HEK293 (cell line): ENCODE data around the gene C17orf100.

Experiments
- CTCF ChIA-PET: fragments of 350-600 bp; formaldehyde crosslinking; extraction: SDS; loops from one replicate; lab custom pipeline; 2021; ENCODE audit warnings: antibody characterized with exemption; lab: Yijun Ruan, JAX
- POLR2A ChIA-PET: fragments of 300-600 bp; formaldehyde crosslinking; extraction: SDS; loops from one replicate; lab custom pipeline; 2020; ENCODE audit warnings: antibody characterized with exemption, inconsistent platforms; lab: Yijun Ruan, JAX
- H3K27ac ChIP-seq: fragments of 200-500 bp; sonication (Bioruptor generic); 2 replicates; pipeline ENCODE4 v1.5.1; 2014; ENCODE audit warnings: low read depth, low read length, control low read depth, inconsistent platforms; ENCODE audit errors: extremely low read depth
- H3K36me3 ChIP-seq, 2 experiments: fragments of 200-500 bp in 1 of 2; sonication (Bioruptor generic) in 1 of 2; 1 replicate in 1 of 2; 2 replicates in 1 of 2; pipeline ENCODE4 v1.5.1; 2014 to 2017; ENCODE audit warnings: inconsistent platforms in 2 of 2, low read length in 2 of 2; ENCODE audit not compliant: control insufficient read depth in 2 of 2, insufficient read depth in 1 of 2
- H3K4me1 ChIP-seq: fragments of 200-500 bp; sonication (Bioruptor generic); 2 replicates; pipeline ENCODE4 v1.5.1; 2014; ENCODE audit warnings: mild to moderate bottlenecking, low read length, inconsistent platforms; ENCODE audit not compliant: control insufficient read depth, insufficient read depth
- H3K4me3 ChIP-seq: 2 replicates; pipeline ENCODE4 v1.5.1; 2011; ENCODE audit warnings: low read depth, mild to moderate bottlenecking, control low read depth, low read length, moderate library complexity
- H3K9me3 ChIP-seq: fragments of 200-500 bp; sonication (Bioruptor generic); 2 replicates; pipeline ENCODE4 v1.5.1; 2014; ENCODE audit warnings: low read depth, low read length, inconsistent platforms; ENCODE audit not compliant: control insufficient read depth, insufficient read depth
- BCL11A ChIP-seq: fragments of 450-650 bp; formaldehyde crosslinking; IDR thresholded peaks from 2 replicates; pipeline ENCODE4 v1.5.1; 2016; ENCODE audit warnings: low read depth, missing biosample characterization, missing genetic modification characterization
- BCL11B ChIP-seq: fragments of 450-650 bp; formaldehyde crosslinking; IDR thresholded peaks from 2 replicates; pipeline ENCODE4 v1.5.1; 2016; ENCODE audit warnings: low read depth, missing biosample characterization, missing genetic modification characterization
- GLI2 ChIP-seq: fragments of 450-650 bp; formaldehyde crosslinking; IDR thresholded peaks from 2 replicates; pipeline ENCODE4; 2017; ENCODE audit warnings: missing biosample characterization, missing genetic modification characterization, low read depth, borderline replicate concordance
- KLF1 ChIP-seq: fragments of 450-650 bp; formaldehyde crosslinking; IDR thresholded peaks from 2 replicates; pipeline ENCODE4 v1.5.1; 2016; ENCODE audit warnings: missing biosample characterization, missing genetic modification characterization
- MYNN ChIP-seq: fragments of 450-650 bp; formaldehyde crosslinking; IDR thresholded peaks from 2 replicates; pipeline ENCODE4 v1.5.1; 2016; ENCODE audit warnings: missing biosample characterization, missing genetic modification characterization, borderline replicate concordance
- ZBTB17 ChIP-seq: fragments of 450-650 bp; formaldehyde crosslinking; IDR thresholded peaks from 2 replicates; pipeline ENCODE4 v1.5.1; 2016; ENCODE audit warnings: missing biosample characterization, missing genetic modification characterization
- ZBTB20 ChIP-seq: fragments of 450-650 bp; formaldehyde crosslinking; IDR thresholded peaks from 2 replicates; pipeline ENCODE4 v1.5.1; 2016; ENCODE audit warnings: missing biosample characterization, missing genetic modification characterization
- ZBTB7A ChIP-seq: fragments of 450-650 bp; formaldehyde crosslinking; IDR thresholded peaks from 2 replicates; pipeline ENCODE4 v1.5.1; 2016; ENCODE audit warnings: low read depth, missing biosample characterization, missing genetic modification characterization
- ZFP37 ChIP-seq: fragments of 450-650 bp; formaldehyde crosslinking; IDR thresholded peaks from 2 replicates; pipeline ENCODE4 v1.5.1; 2016; ENCODE audit warnings: missing biosample characterization, missing genetic modification characterization
- ZNF202 ChIP-seq: fragments of 450-650 bp; formaldehyde crosslinking; IDR thresholded peaks from 2 replicates; pipeline ENCODE4 v1.5.1; 2016; ENCODE audit warnings: missing biosample characterization, missing genetic modification characterization, borderline replicate concordance
- ZNF302 ChIP-seq: fragments of 450-650 bp; formaldehyde crosslinking; IDR thresholded peaks from 2 replicates; pipeline ENCODE4 v1.5.1; 2016; ENCODE audit warnings: missing biosample characterization, missing genetic modification characterization, low read depth
- ZNF341 ChIP-seq: fragments of 450-650 bp; formaldehyde crosslinking; IDR thresholded peaks from 2 replicates; pipeline ENCODE4; 2016; ENCODE audit warnings: low read depth, missing biosample characterization, missing genetic modification characterization
- ZNF423 ChIP-seq: fragments of 450-650 bp; formaldehyde crosslinking; IDR thresholded peaks from 2 replicates; pipeline ENCODE4 v1.5.1; 2016; ENCODE audit warnings: missing biosample characterization, missing genetic modification characterization
- ZNF529 ChIP-seq: fragments of 450-650 bp; formaldehyde crosslinking; IDR thresholded peaks from 2 replicates; pipeline ENCODE4 v1.5.1; 2017; ENCODE audit warnings: missing genetic modification characterization, missing biosample characterization; ENCODE audit not compliant: insufficient replicate concordance
- ZNF561 ChIP-seq: fragments of 450-650 bp; IDR thresholded peaks from 2 replicates; pipeline ENCODE4 v1.5.1; 2018; ENCODE audit warnings: missing biosample characterization, missing genetic modification characterization, borderline replicate concordance
- ZNF585B ChIP-seq: fragments of 450-650 bp; formaldehyde crosslinking; IDR thresholded peaks from 2 replicates; pipeline ENCODE4 v1.5.1; 2016; ENCODE audit warnings: missing biosample characterization, missing genetic modification characterization
- ZNF600 ChIP-seq: fragments of 450-650 bp; formaldehyde crosslinking; IDR thresholded peaks from 2 replicates; pipeline ENCODE4 v1.5.1; 2016; ENCODE audit warnings: missing biosample characterization, missing genetic modification characterization
- ZNF654 ChIP-seq: fragments of 450-650 bp; formaldehyde crosslinking; IDR thresholded peaks from 2 replicates; pipeline ENCODE4 v1.5.1; 2016; ENCODE audit warnings: low read depth, missing biosample characterization, missing genetic modification characterization
- ZNF776 ChIP-seq: fragments of 450-650 bp; formaldehyde crosslinking; IDR thresholded peaks from 2 replicates; pipeline ENCODE4 v1.5.0; 2017; ENCODE audit warnings: missing biosample characterization, missing genetic modification characterization, borderline replicate concordance
- ZNF843 ChIP-seq: fragments of 450-650 bp; formaldehyde crosslinking; IDR thresholded peaks from 2 replicates; pipeline ENCODE4 v1.5.1; 2016; ENCODE audit warnings: missing biosample characterization, missing genetic modification characterization
- TF ChIP-seq, protein P1 (sequence below): fragments of 450-650 bp; formaldehyde crosslinking; IDR thresholded peaks from 2 replicates; pipeline ENCODE4 v1.5.1; 2016; ENCODE audit warnings: missing biosample characterization, missing genetic modification characterization
- TF ChIP-seq, protein P2 (sequence below): fragments of 450-650 bp; formaldehyde crosslinking; IDR thresholded peaks from 2 replicates; pipeline ENCODE4 v1.5.1; 2016; ENCODE audit warnings: missing biosample characterization, missing genetic modification characterization, borderline replicate concordance
- TF ChIP-seq, protein P3 (sequence below): fragments of 450-650 bp; IDR thresholded peaks from 2 replicates; pipeline ENCODE4 v1.5.1; 2018; ENCODE audit warnings: missing biosample characterization, missing genetic modification characterization
- TF ChIP-seq, protein P4 (sequence below): fragments of 450-650 bp; formaldehyde crosslinking; IDR thresholded peaks from 2 replicates; pipeline ENCODE4 v1.5.1; 2016; ENCODE audit warnings: missing biosample characterization, missing genetic modification characterization
- TF ChIP-seq, protein P5 (sequence below): fragments of 450-650 bp; formaldehyde crosslinking; IDR thresholded peaks from 2 replicates; pipeline ENCODE4 v1.5.1; 2016; ENCODE audit warnings: missing biosample characterization, missing genetic modification characterization

C17orf100 gene

DNA sequence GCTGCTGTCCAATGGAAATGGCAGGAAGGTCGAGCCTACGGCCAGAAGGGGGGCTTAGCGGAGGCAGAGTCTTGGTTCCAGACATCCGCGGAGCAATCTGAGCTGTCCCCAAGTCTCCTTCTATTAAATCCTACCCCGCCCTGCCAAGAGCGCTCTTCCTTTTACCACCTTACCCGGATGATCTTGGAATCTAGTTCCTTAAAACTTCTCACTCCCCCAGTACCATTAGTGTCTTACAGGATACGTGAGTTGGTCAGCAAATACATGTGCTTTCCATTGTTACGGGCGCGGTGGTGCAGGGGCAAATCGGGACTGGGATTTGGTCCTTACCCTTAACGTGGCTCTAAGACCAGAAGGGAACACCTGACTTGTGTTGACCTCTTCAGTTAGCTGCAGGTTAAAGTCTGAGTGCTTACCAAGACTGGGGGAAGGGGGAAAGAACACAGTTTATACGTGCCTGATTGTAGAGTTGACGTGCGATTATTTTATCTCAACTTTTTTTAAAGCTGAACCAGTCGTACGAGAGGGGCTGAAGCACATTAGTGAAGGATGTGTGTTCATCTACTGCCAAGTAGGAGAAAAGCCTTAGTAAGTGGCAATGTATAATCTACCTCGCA is 10.2 kb upstream of the C17orf100 start (continued):
- TF ChIP-seq, protein P1, sequence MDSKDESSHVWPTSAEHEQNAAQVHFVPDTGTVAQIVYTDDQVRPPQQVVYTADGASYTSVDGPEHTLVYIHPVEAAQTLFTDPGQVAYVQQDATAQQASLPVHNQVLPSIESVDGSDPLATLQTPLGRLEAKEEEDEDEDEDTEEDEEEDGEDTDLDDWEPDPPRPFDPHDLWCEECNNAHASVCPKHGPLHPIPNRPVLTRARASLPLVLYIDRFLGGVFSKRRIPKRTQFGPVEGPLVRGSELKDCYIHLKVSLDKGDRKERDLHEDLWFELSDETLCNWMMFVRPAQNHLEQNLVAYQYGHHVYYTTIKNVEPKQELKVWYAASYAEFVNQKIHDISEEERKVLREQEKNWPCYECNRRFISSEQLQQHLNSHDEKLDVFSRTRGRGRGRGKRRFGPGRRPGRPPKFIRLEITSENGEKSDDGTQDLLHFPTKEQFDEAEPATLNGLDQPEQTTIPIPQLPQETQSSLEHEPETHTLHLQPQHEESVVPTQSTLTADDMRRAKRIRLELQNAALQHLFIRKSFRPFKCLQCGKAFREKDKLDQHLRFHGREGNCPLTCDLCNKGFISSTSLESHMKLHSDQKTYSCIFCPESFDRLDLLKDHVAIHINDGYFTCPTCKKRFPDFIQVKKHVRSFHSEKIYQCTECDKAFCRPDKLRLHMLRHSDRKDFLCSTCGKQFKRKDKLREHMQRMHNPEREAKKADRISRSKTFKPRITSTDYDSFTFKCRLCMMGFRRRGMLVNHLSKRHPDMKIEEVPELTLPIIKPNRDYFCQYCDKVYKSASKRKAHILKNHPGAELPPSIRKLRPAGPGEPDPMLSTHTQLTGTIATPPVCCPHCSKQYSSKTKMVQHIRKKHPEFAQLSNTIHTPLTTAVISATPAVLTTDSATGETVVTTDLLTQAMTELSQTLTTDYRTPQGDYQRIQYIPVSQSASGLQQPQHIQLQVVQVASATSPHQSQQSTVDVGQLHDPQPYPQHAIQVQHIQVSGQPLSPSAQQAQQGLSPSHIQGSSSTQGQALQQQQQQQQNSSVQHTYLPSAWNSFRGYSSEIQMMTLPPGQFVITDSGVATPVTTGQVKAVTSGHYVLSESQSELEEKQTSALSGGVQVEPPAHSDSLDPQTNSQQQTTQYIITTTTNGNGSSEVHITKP (tag by site-specific recombination), result peak; percentile 99
- no peak for TF ChIP-seq ZNF423 (tag by site-specific recombination)
- TF ChIP-seq ZNF600 (tag by site-specific recombination), result peak; percentile 60
- no peak for TF ChIP-seq ZNF202 (tag by site-specific recombination)
- no peak for TF ChIP-seq ZFP37 (tag by site-specific recombination)
- no peak for TF ChIP-seq MYNN (tag by site-specific recombination)
- TF ChIP-seq ZNF776 (tag by site-specific recombination), result no peak
- TF ChIP-seq BCL11A (tag by site-specific recombination), result no peak
- 0 out of 2 replicates have a peak, but pooled peaks have one; percentile 4 for TF ChIP-seq ZNF654 (tag by site-specific recombination)
- TF ChIP-seq ZNF341 (tag by site-specific recombination), result peak; percentile 83
- no peak for TF ChIP-seq ZNF843 (tag by site-specific recombination)
- TF ChIP-seq, protein P2, sequence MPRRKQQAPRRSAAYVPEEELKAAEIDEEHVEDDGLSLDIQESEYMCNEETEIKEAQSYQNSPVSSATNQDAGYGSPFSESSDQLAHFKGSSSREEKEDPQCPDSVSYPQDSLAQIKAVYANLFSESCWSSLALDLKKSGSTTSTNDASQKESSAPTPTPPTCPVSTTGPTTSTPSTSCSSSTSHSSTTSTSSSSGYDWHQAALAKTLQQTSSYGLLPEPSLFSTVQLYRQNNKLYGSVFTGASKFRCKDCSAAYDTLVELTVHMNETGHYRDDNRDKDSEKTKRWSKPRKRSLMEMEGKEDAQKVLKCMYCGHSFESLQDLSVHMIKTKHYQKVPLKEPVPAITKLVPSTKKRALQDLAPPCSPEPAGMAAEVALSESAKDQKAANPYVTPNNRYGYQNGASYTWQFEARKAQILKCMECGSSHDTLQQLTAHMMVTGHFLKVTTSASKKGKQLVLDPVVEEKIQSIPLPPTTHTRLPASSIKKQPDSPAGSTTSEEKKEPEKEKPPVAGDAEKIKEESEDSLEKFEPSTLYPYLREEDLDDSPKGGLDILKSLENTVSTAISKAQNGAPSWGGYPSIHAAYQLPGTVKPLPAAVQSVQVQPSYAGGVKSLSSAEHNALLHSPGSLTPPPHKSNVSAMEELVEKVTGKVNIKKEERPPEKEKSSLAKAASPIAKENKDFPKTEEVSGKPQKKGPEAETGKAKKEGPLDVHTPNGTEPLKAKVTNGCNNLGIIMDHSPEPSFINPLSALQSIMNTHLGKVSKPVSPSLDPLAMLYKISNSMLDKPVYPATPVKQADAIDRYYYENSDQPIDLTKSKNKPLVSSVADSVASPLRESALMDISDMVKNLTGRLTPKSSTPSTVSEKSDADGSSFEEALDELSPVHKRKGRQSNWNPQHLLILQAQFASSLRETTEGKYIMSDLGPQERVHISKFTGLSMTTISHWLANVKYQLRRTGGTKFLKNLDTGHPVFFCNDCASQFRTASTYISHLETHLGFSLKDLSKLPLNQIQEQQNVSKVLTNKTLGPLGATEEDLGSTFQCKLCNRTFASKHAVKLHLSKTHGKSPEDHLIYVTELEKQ (tag by site-specific recombination), result no peak
- peak; percentile 54; the same call in 1 of the 2 replicates for TF ChIP-seq ZBTB20 (tag by site-specific recombination)
- TF ChIP-seq, protein P3, sequence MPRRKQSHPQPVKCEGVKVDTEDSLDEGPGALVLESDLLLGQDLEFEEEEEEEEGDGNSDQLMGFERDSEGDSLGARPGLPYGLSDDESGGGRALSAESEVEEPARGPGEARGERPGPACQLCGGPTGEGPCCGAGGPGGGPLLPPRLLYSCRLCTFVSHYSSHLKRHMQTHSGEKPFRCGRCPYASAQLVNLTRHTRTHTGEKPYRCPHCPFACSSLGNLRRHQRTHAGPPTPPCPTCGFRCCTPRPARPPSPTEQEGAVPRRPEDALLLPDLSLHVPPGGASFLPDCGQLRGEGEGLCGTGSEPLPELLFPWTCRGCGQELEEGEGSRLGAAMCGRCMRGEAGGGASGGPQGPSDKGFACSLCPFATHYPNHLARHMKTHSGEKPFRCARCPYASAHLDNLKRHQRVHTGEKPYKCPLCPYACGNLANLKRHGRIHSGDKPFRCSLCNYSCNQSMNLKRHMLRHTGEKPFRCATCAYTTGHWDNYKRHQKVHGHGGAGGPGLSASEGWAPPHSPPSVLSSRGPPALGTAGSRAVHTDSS, result no peak

DNA sequence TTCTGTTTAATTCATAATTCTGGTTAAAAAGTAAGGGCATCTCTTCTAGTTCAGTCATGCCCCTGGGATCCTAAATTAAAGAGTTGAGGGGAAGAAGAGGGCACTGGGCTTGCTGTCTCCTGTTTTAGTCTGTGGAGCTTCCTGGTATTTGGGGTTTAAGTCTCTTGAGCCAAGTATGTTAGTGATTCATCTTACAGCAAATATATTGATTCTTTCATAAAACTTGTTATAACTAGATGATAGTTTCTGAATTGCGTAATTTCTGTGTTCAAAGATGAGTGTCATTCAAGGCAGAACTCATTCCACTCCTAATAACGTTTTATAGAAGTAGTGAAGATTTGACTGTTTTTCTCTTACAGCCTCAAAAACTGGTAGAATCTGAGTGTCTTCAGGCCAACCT is 9.0 kb upstream of the C17orf100 start:
- no peak overlapping the region for H3K4me3 ChIP-seq
- TF ChIP-seq GLI2 (tag by site-specific recombination) (no peak), KLF1 (tag by site-specific recombination) (no peak), ZNF561 (no peak), ZNF600 (tag by site-specific recombination) (no peak), ZBTB7A (tag by site-specific recombination) (no peak), ZNF529 (tag by site-specific recombination) (no peak), ZBTB17 (tag by site-specific recombination) (no peak), ZNF302 (tag by site-specific recombination) (no peak), BCL11B (tag by site-specific recombination) (no peak), ZNF585B (tag by site-specific recombination) (no peak)
- TF ChIP-seq, protein P4, sequence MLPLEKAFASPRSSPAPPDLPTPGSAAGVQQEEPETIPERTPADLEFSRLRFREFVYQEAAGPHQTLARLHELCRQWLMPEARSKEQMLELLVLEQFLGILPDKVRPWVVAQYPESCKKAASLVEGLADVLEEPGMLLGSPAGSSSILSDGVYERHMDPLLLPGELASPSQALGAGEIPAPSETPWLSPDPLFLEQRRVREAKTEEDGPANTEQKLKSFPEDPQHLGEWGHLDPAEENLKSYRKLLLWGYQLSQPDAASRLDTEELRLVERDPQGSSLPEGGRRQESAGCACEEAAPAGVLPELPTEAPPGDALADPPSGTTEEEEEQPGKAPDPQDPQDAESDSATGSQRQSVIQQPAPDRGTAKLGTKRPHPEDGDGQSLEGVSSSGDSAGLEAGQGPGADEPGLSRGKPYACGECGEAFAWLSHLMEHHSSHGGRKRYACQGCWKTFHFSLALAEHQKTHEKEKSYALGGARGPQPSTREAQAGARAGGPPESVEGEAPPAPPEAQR (tag by site-specific recombination), result no peak
- TF ChIP-seq, protein P5, sequence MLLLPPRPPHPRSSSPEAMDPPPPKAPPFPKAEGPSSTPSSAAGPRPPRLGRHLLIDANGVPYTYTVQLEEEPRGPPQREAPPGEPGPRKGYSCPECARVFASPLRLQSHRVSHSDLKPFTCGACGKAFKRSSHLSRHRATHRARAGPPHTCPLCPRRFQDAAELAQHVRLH (tag by site-specific recombination), result no peak
- TF ChIP-seq, all 188 proteins: peak for 0
- Histone ChIP-seq H3K36me3 (peaks cover 27 to 53% of the 10 kb centered on the region in 2 experiments; a peak in 2 of 3 replicates), H3K27ac (no peak overlapping the region), H3K9me3 (no peaks in the 10 kb centered on the region), H3K4me1 (peaks cover 13% of the 10 kb centered on the region; the same call in 1 of the 2 replicates)
- POLR2A ChIA-PET, result interaction anchor here (1.9 kb wide), 1 partner anchor 8 kb away, joined by 26 read pairs; the partner anchor contains the start of genes C17orf100 and MED31
- CTCF ChIA-PET, result interaction anchor here (1.7 kb wide), 1 partner anchor 362 kb away, joined by 5 read pairs; no protein-coding TSS in a partner anchor
